Head of caudate nucleus (tissue), 42 donors: ENCODE measurements around the gene C11orf91.
"Not testable (repeated sequence)": the region's sequence is repeated elsewhere in the genome, so short reads cannot be mapped to it uniquely, and the experiment has no call there.

Experiments
- DNase-seq, 42 donors: peaks; one replicate each; pipeline versions ENCODE4 v3.0.0 to v3.0.0-alpha.2; 2020 to 2021; ENCODE audit warnings: mixed read lengths in 7 of 42
- intact Hi-C: fragments of 100-400 bp; cut with DNase I; formaldehyde crosslinking; loops from one replicate; pipeline ENCODE4 v1.15.0; 2022

The C11orf91 gene

DNA sequence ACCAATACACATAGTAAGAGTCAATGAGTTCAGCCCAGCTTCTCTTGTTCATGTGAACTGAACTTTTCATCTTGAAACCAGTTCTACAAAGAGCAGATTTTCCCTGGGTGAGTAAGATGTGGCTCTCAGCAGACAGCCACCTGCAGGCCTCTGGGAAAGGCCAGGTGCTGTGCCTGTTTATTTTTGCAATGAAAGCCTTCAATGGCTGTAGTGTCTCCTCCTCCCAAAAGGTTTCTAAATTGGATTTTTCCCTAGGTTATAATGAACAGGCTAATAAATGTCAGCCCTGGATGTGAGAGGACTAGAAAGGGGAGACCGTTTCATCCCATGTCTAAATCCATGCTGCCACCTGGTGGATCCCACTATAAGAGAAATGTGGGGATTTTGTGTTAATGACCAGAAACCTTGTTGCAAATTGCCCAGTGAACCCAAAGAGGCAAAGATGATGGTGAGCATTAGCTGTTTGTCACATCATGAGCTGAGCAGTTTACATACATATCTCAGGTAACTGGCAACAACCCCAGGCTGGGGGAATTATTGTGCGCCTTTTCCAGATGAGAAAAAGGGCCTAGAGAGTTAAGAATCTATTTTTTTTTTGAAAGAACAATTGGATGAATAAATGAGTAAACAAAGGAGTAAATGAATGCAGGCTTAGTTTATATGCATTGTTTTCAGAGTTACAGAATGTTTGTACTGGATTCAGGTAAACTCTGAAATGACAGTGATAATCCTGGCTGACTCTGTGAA is 12.7 kb downstream of the C11orf91 start:
- intact Hi-C loops, result loop anchor here (2.0 kb wide), 1 partner anchor 325 kb away; no protein-coding TSS in a partner anchor
- DNase-seq, result peak in 37 of 42 donors; percentile 32 to 91 (median 71)

DNA sequence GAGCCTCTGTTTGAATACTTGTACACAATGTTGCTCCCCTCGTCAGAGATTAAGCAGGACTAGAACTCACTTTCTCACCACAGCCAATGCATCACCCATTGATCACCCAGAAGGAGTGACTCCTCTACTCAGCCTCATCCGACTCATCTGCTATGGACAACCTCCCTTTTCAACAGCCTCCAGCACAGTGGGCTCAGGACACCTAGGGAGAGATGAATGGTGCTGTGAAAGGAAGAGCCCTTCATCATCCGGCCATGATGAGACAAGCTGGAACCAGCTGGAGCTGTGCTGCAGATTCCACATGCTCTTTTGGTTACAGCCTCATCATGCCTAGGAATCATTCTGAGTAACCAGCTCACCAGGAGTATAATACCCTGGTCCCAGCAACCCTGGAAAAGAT is 15.5 kb downstream of the C11orf91 start:
- intact Hi-C loops, result no loop called here
- DNase-seq, result peak in 1 of 42 donors; percentile 13

DNA sequence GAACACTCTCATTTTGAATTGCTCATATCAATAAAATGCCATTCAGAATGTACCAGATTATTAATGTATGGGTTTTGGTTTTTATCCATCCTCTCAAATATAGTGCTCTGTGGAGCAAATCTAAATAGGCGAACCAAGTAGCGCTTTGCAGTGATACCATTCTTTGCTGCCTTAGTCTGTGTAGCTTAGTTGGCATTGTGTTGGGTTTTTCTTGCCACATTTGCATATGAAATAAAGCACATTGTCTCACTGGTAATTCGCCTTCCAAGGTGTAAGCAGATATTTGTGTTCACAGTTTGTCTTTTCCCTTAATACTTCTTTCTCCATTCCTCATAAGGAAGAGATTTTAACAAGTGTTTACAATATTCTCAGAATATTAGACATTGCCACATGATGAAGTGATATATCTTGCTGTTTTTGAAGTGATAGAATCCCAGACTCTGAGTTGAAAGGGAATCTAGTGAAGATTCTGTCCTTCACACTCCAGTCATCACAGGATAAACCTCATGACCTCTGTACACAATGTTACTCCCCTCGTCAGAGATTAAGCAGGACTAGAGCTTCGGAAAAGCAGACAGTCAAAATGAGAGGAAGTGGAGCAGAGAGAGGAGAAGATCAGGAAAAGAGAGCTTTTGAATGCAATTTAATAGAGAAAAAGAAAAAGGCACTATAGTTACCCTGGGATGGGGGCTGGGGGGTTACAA is 16.5 kb downstream of the C11orf91 start:
- intact Hi-C loops, result no loop called here
- peak in 1 of 42 donors; percentile 12 for DNase-seq

DNA sequence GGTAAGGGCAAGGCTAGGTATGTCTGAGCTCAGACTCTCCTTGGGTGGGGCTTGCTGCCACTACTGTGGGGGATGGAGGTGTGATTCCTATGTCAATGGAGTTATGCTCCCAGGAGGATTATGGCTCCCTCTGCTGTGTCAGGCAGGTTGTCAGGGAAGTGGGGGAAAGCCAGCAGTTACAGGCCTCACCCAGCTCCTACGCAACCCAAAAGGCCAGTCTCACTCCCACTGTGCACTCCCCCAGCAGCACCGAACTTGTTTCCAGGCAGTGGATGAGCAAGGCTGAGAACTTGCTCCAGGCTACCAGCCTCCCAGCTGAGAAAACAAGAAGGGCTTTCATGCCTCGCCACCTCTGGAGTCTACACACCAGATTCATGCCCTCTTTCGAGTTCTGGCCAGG is 18.2 kb downstream of the C11orf91 start:
- intact Hi-C loops, result no loop called here
- DNase-seq, result peak in 3 of 42 donors; percentile 17 to 50 (median 39)

DNA sequence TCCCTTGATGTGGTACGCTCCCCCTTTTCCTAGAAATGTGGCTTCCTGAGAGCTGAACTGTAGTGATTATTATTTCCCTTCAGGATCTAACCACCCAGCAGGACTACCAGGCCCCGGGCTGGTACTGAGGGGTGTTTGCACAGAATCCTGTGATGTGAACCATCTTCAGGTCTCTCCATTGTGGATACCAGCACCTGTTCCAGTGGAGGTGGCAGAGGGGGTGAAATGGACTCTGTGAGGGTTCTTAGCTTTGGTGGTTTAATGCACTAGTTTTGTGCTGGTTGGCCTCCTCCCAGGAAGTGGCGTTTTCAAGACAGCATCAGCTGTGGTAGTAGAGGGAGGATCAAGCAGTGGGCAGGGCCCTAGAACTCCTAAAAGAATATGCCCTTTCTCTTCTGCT is 18.6 kb downstream of the C11orf91 start:
- DNase-seq, result peak in 1 of 42 donors; percentile 22
- intact Hi-C loops, result no loop called here

DNA sequence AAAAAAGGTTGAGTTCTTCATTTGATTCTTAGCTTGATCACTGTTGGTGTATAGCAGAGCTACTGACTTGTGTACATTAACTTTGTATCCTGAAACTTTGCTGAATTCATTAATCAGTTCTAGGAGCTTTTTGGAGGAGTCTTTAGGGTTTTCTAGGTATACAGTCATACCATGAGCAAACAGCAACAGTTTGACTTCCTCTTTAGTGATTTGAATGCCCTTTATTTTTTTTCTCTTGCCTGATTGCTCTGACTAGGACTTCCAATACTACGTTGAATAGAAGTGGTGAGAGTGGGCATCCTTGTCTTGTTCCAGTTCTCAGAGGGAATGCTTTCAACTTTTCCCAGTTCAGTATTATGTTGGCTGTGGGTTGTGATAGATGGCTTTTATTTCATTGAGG is 22.0 kb downstream of the C11orf91 start:
- DNase-seq, result peak in 1 of 42 donors; percentile 0
- intact Hi-C loops, result not testable (repeated sequence)

DNA sequence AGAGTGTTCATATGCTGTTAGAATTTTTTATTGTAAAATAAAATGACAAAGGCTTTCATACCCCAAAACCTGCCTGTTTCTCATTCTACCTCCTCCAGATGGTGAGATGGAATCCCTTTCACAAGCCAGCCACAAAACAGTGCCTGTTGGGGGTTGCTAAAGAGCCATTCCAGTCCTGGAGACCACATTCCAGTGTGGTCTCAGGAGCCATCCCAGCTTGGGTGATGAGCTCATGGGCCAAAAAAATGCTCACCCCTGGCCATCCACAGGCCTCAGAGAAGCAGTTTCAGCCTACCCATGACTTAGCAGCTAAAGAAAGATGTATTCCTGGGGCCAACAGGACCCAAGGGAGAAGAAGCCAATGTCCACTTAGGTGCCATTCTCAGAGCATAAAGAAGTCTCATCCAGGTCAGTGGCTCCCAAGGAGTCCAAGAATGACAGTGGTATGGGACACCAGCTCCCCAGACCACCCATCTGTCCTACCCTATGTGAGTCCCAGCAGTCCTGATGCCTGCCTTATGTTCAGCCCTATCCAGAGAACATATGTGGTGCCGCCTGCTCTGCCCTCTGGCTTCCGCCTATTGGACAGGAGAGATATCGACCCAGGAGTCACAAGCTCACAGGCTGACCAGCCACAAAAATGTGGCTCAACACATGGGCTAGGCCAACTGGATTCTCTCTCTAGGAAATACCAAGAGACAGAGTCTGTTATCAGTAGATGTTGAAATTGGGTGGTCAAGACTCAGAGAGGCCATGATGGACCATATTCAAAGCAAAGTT is 26.4 kb downstream of the C11orf91 start:
- intact Hi-C loops, result no loop called here
- no peak for DNase-seq

DNA sequence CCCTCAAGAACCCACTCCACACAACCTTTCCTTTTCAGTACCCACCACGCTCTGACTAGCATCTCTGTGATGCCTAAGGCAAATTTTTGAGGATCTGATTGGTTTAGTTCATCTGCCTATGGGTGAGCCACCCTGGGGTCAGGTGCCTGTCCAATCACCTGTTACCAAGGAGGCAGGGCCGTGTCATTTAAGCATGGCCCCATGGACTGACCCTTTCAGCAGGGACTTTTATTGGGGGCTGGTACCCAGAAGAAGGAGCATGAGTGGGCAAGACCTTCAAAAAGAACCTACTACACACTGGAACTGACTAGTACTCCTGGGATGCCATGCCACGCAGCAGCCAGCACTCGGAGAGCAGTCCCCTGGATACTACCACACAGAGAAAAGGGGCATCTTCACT is 28.4 kb downstream of the C11orf91 start:
- intact Hi-C loops, result no loop called here
- no peak for DNase-seq

DNA sequence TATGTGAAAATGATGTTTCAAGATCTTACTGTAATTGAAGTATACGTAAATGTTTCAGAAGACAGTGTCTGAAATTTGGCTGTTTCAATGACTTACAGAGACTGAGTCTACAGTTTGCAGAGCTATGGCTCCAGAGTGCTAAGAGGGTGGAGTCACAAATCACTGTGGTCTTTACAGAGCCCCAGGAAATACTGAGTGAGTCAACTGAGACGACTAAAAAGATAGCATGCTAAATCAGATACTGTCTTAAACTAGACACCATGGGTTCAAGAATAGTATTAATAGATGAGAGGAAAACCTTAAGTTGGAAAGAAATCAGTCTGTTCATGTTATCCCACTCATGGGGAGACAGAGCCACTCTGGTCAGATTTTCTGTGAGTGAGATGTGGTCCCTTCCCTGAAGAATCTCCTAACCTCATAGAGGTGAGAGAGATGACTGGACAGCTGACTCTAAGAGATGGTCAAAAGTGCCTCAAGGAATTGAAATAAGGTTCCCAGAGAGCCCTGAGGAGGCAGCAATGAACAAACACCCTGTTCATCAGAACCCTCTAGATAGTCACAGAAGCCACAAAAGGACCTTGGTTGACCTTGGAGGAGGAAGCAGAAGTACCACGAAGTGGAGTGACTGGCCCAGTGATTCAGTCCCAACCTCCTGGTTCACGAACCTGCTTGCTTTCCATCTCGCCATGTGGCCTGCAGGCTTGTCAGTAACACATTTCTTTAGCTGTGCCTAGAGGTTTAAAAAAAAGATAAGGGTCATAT is 30.2 kb downstream of the C11orf91 start:
- DNase-seq, result no peak
- intact Hi-C loops, result no loop called here

DNA sequence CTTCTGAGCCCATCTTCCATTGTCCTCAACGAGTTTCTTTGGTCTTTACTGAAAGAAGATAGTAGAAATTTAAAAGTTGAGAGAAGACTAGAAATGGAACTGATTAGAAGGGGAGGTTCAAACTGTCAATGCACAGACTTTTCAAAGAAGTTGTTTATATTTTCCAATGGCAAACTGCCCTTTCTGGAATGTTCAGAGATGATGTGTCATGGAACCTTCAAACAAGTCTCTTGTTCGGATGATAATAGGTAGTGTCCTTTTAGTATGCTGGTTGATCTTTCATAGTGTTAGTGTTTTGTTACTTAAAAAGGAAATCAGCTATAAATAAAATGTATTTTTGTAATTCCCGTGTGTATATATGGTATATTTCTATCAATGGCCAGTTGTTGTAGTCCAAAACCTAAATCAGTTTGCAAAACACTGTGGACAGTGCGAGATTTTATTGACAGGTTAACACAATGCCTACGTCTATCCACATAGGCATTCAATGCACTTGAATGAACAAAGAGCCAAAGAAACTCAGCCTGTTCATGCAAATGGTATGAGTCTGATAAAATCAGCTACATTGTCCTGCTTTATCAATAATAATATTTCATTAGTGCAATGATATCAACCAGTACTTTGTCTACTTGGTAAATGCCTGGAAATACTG is 30.9 kb downstream of the C11orf91 start:
- intact Hi-C loops, result no loop called here
- DNase-seq, result no peak

DNA sequence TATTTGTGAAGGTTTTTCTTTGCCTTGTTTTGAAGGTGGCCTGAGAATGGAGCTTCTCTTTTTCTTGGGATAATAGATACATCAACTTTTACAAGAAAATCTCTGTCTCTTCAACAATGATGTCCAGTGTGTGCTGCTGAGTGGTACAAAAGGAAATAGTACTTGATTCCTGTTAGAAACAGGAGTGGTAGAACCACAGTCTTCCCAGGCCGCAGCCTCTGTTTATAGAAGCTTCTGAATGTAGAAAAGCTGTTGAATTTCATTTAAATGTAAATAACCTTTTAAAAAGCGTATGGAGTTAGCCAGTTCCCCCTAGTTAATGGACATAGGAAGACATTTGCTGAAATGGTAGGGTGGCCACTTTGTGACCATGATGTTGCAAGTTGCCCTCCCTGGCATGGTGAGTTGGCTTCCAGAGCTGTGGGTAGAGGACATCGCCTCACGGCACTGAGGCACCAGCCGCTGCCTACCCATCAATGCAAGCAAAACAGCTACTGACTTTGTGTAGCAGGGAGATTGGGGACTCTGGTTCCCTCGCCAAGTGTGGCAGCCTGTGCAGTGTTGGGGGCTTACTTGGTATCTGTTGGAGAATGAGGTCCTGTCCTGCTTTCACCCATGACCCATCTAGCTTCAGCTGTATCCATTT is 31.6 kb downstream of the C11orf91 start:
- no peak for DNase-seq
- intact Hi-C loops, result no loop called here

DNA sequence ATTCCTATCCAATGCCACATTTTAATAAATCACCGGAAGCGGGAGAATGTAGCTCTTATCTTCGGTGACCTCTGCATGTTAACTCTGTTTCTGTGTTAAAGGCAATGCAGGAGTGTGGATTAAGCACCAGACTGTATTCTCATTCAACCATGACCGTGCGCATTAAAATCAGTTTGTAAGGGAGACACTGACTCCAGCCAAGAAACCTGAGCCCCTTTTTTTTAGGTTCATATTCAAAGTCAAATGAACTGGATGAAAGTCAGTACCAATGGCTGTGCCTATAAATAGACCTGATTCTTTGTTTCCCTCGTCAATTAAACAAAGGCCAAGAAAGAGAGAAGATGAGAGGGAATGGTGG is 32.2 kb downstream of the C11orf91 start:
- intact Hi-C loops, result no loop called here
- no peak for DNase-seq

DNA sequence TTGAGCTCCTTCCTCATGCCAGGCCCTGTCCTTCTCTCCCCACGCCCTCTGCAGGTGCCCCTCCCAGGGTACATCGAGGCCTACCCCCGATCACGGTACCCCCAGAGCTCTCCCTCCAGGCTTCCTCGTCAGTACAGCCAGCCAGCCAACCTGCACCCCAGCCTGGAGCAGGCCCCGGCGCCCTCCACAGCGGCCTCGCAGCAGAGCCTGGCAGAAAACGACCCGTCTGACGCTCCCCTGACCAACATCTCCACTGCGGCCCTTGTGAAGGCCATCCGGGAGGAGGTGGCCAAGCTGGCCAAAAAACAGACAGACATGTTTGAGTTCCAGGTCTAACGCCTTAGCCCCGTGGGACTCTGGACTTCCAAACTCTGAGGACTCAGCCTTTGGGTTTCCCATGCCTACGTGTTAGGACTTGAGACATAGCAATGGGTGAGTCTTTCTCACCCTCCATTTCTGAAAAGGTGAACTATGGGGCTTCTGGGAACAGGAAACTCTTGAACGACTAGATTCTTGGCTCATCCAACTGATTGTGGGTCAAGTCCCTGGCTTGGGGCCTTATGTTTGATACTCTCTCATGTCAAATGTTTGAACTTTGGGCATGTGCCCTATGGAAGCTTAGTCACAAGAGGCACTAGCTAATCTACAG is 32.7 kb downstream of the C11orf91 start:
- intact Hi-C loops, result no loop called here
- DNase-seq, result no peak

DNA sequence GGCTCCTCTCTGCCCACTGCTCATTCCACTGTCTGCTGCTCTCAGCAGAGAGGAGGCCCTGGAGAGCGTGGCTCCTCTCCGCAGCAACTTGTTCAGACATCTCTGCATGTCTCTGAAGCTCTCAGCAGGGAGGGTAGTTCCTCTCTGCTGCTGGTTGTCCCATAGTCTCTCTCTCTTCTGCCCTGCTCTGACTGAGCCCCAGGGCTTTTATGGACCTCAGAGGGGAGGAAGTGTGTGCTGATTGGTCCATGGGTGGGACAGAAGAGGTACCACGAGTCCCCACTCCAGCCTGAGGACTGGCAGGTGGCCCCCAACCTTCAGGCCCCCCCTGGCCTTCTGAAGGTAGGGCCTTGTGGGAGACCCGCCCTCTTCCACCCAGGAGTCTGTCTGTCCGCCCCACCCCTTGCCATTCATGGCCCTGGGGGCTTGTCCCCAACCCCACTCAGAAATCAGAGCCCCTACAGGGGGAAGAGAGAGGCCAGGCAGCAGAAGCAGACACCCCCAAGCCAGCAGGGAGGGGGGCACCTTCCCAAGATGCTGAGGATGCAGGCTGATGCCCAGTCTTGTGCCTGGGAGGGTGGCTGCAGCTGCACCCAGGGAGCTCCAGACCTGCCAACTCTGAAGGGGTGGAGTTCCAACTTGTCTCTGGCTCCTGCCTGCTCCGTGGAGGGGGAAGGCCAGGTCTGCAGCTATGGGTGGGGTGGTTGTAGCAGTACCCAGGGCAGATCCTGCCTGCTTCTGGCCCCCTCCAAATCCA is 35.1 kb downstream of the C11orf91 start:
- intact Hi-C loops, result no loop called here
- no peak for DNase-seq

DNA sequence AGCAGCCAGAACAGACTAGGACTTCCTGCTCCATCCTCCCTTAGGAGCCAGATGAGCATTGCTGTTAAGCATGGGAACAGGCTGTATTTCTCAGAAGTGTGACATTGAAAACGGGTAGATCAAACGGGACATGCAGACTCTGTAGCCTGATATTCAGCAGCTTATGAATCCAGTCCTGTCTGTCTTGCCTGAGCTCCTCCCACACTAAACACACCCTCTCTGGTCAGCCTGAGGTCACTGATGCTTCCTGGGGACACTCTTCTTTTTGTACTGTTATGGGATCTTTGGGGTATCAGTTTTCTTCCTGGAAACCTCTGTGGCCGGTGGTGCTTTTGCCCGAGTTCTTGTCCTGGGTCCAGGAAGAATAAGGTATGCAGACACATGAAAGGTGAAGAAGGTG is 35.8 kb downstream of the C11orf91 start:
- no peak for DNase-seq
- intact Hi-C loops, result no loop called here

DNA sequence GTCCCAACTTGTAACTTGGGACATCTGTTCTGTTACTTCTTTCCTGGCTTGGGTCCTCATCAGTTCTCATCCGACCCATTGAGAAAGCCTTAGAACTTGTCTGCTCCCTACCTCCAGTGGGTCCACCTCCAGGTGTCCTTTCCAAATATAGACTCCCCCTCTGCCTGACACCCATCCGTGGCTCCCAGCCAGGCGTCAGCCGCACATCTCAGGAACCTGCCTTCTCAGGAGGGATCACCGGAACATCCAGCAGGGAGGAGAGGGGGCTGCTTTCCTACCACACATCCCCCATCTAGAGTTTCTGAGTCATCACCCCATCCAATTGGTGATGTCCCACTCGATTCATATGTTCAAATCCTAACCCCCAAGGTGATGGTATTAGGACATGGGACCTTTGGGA is 36.5 kb downstream of the C11orf91 start:
- intact Hi-C loops, result no loop called here
- DNase-seq, result no peak

DNA sequence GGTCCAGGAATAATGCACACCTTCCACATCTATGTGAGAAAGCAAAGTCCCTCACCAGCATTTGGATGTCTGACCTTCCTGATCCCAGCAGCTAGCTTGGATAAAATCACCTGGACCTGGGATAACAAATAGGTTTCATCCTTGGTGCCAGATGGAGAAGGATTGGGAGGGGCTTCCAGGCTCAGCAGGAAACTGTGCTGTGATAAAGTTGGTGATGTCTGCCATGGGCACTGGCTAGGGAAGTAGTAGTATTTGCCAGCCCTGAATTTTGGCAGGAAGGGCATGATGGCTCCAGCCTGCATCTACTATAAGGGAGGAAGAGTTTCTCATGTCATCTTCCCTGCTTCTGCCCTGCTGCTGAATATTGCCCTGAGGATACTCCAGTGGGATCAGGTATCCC is 37.5 kb downstream of the C11orf91 start:
- intact Hi-C loops, result no loop called here

More for the DNA sequence above, 37.5 kb downstream of the C11orf91 start:
- DNase-seq, result no peak
